ENCODE data around the gene P4HA2.

- TF ChIP-seq CTCF (optimal IDR thresholded peaks at IDR 0.05 in 1 of 3, IDR thresholded peaks at IDR 0.05 in 1 of 3, conservative IDR thresholded peaks at IDR 0.05 in 1 of 3; ENCODE audit: extremely low read depth in 1 of 3, insufficient read depth in 2 of 3, low read length in 3 of 3) (no peak), EZH2 (IDR thresholded peaks at IDR 0.05; ENCODE audit: low read length) (no peak)
These were observed 31.9 kb downstream of the P4HA2 start for GRCh38 chr5:132195727-132196126.
